ENCODE data around the gene VEGFB. TPM values are rescaled to one million over a fixed set of nuclear protein-coding genes. Genes with fewer than 3 reads are reported as not detected.

VEGFB gene
- polyA plus RNA-seq, 2 of the 4 experiments (the other 2 are of a cell fraction), result 6.8 to 26.5 TPM

GRCh38 chr11:64185693-64186491 lies 48.5 kb upstream of the VEGFB start, which contains the start of gene STIP1:
STIP1 (plus strand) TSS chr11:64186171; CDS start chr11:64186262, 91 bp downstream.
- ChIA-PET POLR2A (interaction anchor here (0.6 to 2.3 kb wide), 20 partner anchors 10 to 247 kb away, joined by 3 to 22 read pairs (median 4); partner anchors contain the start of genes COX8A, FKBP2, GPR137 and MACROD1), CTCF (interaction anchor here (0.8 to 3.4 kb wide), 16 partner anchors 10 to 188 kb away, joined by 3 to 29 read pairs (median 4); partner anchors contain the start of genes FERMT3, FKBP2 and MACROD1)
- peak within 1 kb of the TSS; percentile 79 to 96 for H3K27ac ChIP-seq
- H3K4me3 ChIP-seq, result peak within 1 kb of the TSS; percentile 52
- FAIRE-seq, result peak; percentile 85
- WGBS (ENCODE audit: missing lambda C conversion rate), result 1% methylated on average over 28 of the region's 74 CpGs
- peak; percentile 99 to 100 for DNase-seq (ENCODE audit: low read depth in 1 of 2, low spot score in 1 of 2)
- H3K9me3 ChIP-seq, result no peaks in the 10 kb centered on the region
- TF ChIP-seq POLR2A (IDR thresholded peaks at IDR 0.05; ENCODE audit: low read length) (peak; percentile 79), NR3C1 (IDR thresholded peaks at IDR 0.05) (no peak), GATA3 (IDR thresholded peaks at IDR 0.05; ENCODE audit: borderline replicate concordance) (no peak), BHLHE40 (IDR thresholded peaks at IDR 0.05; ENCODE audit: low read depth, low read length) (no peak), SMC3 (IDR thresholded peaks at IDR 0.05) (no peak), EHF (CRISPR knock-in tag; IDR thresholded peaks at IDR 0.05) (no peak), HEYL (CRISPR knock-in tag; IDR thresholded peaks at IDR 0.05) (no peak), EP300 (IDR thresholded peaks at IDR 0.05) (no peak), NFE2L2 (conservative IDR thresholded peaks at IDR 0.05; ENCODE audit: low read length) (no peak), MAFK (IDR thresholded peaks at IDR 0.05; ENCODE audit: partially characterized antibody) (no peak), FOSB (CRISPR knock-in tag; IDR thresholded peaks at IDR 0.05) (no peak), ELK1 (IDR thresholded peaks at IDR 0.05; ENCODE audit: low read depth, low read length) (no peak), RCOR1 (IDR thresholded peaks at IDR 0.05; ENCODE audit: low read depth, low read length) (no peak), CHD2 (IDR thresholded peaks at IDR 0.05; ENCODE audit: low read length, partially characterized antibody) (peak; percentile 52), RNF2 (IDR thresholded peaks at IDR 0.05; ENCODE audit: borderline replicate concordance, low read depth) (no peak), JUN (IDR thresholded peaks at IDR 0.05) (no peak; a peak in 1 of 5 replicates), HOXB13 (CRISPR knock-in tag; IDR thresholded peaks at IDR 0.05; ENCODE audit: low read depth) (no peak), FOXS1 (CRISPR knock-in tag; IDR thresholded peaks at IDR 0.05) (no peak), USF2 (IDR thresholded peaks at IDR 0.05) (no peak), MAX (IDR thresholded peaks at IDR 0.05) (peak; percentile 93), NPAS2 (CRISPR knock-in tag; IDR thresholded peaks at IDR 0.05; ENCODE audit: borderline replicate concordance) (no peak), MYC (IDR thresholded peaks at IDR 0.05; ENCODE audit: borderline replicate concordance, low read length) (peak; percentile 71; the same call in 1 of the 2 replicates), CEBPB (IDR thresholded peaks at IDR 0.05) (no peak), POLR2AphosphoS2 (conservative IDR thresholded peaks at IDR 0.05; ENCODE audit: low read length) (no peak), KDM5A (IDR thresholded peaks at IDR 0.05) (no peak), CTCF (IDR thresholded peaks at IDR 0.05) (no peak), RARB (CRISPR knock-in tag; IDR thresholded peaks at IDR 0.05) (no peak), PBX3 (IDR thresholded peaks at IDR 0.05) (peak; percentile 98), CHD4 (IDR thresholded peaks at IDR 0.05; ENCODE audit: borderline replicate concordance) (no peak), ZSCAN20 (CRISPR knock-in tag; IDR thresholded peaks at IDR 0.05) (no peak)
- TF ChIP-seq, protein P1, sequence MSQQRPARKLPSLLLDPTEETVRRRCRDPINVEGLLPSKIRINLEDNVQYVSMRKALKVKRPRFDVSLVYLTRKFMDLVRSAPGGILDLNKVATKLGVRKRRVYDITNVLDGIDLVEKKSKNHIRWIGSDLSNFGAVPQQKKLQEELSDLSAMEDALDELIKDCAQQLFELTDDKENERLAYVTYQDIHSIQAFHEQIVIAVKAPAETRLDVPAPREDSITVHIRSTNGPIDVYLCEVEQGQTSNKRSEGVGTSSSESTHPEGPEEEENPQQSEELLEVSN (IDR thresholded peaks at IDR 0.05; ENCODE audit: borderline replicate concordance, low read depth), result peak; percentile 58; the same call in 1 of the 2 replicates
- TF ChIP-seq, protein P2, sequence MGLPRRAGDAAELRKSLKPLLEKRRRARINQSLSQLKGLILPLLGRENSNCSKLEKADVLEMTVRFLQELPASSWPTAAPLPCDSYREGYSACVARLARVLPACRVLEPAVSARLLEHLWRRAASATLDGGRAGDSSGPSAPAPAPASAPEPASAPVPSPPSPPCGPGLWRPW (IDR thresholded peaks at IDR 0.05), result no peak
- ATAC-seq, result peak; percentile 84 to 93
- peak within 1 kb of the TSS; percentile 81 for H3K4me2 ChIP-seq
- H3K4me1 ChIP-seq, result peaks cover 26% of the 10 kb centered on the region

Data from A549 (cell line).